Vagina (tissue), 2 donors: Measurements from ENCODE around the gene MPST.

Experiments used
- POLR2AphosphoS5 ChIP-seq, 2 donors: sonication (generic); formaldehyde crosslinking; IDR thresholded peaks; one replicate each; pipeline ENCODE4 v1.9.0; 2017; ENCODE audit warnings: antibody characterized with exemption in 2 of 2, mild to moderate bottlenecking in 2 of 2, low read depth in 1 of 2; ENCODE audit not compliant: insufficient read depth in 1 of 2
- TF ChIP-seq, protein P1 (sequence below), 3 experiments: fragments of 450-650 bp in 2 of 3; fragments of 200-600 bp in 1 of 3; sonication (generic) in 1 of 3; IDR thresholded peaks; one replicate each; pipeline ENCODE4 v1.5.1; 2017 to 2019; ENCODE audit warnings: antibody characterized with exemption in 3 of 3, mild to moderate bottlenecking in 2 of 3, moderate library complexity in 2 of 3

DNA sequence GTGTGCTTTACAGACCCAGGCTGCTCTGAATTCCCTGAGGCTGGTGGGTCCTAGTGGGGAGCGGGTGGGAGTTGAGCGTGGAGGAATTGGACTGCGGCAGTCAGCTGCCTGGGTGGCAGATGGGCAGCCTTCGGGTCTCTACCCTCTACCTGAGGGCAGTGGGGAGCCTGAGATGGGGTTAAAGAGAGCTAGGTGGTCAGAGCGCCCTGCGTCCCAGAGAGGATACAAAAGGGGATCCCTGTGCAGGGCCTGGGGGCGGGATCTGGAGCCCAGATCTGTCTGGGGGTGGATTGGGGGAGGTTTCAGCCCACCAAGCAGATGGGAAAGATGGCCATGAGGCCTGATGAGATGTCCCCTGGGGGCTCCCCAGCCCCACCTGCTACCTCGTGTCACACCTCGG, 50.2 kb downstream of the MPST start:
- TF ChIP-seq, protein P1, sequence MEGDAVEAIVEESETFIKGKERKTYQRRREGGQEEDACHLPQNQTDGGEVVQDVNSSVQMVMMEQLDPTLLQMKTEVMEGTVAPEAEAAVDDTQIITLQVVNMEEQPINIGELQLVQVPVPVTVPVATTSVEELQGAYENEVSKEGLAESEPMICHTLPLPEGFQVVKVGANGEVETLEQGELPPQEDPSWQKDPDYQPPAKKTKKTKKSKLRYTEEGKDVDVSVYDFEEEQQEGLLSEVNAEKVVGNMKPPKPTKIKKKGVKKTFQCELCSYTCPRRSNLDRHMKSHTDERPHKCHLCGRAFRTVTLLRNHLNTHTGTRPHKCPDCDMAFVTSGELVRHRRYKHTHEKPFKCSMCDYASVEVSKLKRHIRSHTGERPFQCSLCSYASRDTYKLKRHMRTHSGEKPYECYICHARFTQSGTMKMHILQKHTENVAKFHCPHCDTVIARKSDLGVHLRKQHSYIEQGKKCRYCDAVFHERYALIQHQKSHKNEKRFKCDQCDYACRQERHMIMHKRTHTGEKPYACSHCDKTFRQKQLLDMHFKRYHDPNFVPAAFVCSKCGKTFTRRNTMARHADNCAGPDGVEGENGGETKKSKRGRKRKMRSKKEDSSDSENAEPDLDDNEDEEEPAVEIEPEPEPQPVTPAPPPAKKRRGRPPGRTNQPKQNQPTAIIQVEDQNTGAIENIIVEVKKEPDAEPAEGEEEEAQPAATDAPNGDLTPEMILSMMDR (IDR thresholded peaks at IDR 0.05), result no peak
- TF ChIP-seq POLR2AphosphoS5 (IDR thresholded peaks at IDR 0.05; ENCODE audit: insufficient read depth in 1 of 2, low read depth in 1 of 2), result no peak
